Keratinocyte (primary cell): ENCODE measurements around the gene FAM135A.
"Not testable (repeated sequence)": the region's sequence is repeated elsewhere in the genome, so short reads cannot be mapped to it uniquely, and the experiment has no call there.

Source experiments
- EZH2 ChIP-seq: IDR thresholded peaks from one replicate; pipeline ENCODE4 v1.6.1; 2012; ENCODE audit warnings: inconsistent platforms, mild to moderate bottlenecking, low read length, moderate library complexity
- TF ChIP-seq, protein P1 (sequence below), 3 experiments: IDR thresholded peaks in 1 of 3; conservative IDR thresholded peaks in 1 of 3; optimal IDR thresholded peaks in 1 of 3; 2 replicates in 2 of 3; 3 replicates in 1 of 3; pipeline versions ENCODE3 to v1.5.1; 2011; ENCODE audit warnings: low read length in 3 of 3, mild to moderate bottlenecking in 3 of 3, moderate library complexity in 2 of 3, control low read depth in 1 of 3, inconsistent platforms in 1 of 3; ENCODE audit not compliant: insufficient read depth in 2 of 3; ENCODE audit errors: extremely low read depth in 1 of 3

DNA sequence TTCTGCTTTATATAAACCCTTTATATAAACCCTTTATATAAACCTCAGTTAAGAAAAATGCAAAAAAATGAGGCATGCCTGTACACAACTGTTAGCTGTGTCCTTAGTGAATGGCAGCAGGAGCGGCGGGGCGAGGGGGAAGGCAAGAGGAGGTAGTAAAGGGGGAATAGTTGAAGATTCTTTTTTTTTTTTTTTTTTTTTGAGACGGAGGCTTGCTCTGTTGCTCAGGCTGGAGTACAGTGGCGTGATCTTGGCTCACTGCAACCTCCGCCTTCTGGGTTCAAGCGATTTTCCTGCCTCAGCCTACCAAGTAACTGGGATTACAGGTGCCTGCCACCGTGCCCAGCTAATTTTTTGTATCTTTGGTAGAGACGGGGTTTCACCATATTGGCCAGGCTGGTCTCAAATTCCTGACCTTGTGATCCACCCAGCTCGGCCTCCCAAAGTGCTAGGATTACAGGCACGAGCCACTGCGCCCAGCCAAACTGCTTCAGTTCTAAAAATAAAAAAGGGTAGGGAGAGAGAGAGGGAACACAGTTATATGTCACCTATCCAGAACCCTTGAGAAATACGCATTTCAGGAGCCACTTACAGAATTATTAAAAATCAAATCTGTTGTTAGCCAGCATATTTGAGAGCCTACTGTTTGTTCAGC lies 139.1 kb downstream of the FAM135A start:
- TF ChIP-seq, protein P1, sequence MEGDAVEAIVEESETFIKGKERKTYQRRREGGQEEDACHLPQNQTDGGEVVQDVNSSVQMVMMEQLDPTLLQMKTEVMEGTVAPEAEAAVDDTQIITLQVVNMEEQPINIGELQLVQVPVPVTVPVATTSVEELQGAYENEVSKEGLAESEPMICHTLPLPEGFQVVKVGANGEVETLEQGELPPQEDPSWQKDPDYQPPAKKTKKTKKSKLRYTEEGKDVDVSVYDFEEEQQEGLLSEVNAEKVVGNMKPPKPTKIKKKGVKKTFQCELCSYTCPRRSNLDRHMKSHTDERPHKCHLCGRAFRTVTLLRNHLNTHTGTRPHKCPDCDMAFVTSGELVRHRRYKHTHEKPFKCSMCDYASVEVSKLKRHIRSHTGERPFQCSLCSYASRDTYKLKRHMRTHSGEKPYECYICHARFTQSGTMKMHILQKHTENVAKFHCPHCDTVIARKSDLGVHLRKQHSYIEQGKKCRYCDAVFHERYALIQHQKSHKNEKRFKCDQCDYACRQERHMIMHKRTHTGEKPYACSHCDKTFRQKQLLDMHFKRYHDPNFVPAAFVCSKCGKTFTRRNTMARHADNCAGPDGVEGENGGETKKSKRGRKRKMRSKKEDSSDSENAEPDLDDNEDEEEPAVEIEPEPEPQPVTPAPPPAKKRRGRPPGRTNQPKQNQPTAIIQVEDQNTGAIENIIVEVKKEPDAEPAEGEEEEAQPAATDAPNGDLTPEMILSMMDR (optimal IDR thresholded peaks at IDR 0.05 in 1 of 3, IDR thresholded peaks at IDR 0.05 in 1 of 3, conservative IDR thresholded peaks at IDR 0.05 in 1 of 3; ENCODE audit: extremely low read depth in 1 of 3, insufficient read depth in 2 of 3, low read length in 3 of 3) = not testable (repeated sequence)
- not testable (repeated sequence) for TF ChIP-seq EZH2
